K562 (cell line): ENCODE results near the gene PEX10. TPM values are rescaled to one million over a fixed set of nuclear protein-coding genes. Genes with fewer than 3 reads are reported as not detected.

ENCODE experiments used
- ATAC-seq: fragments of 200-7000 bp; cut with Tn5 transposase; 3 replicates; pipeline ENCODE4 v1.9.1; 2020; ENCODE audit warnings: moderate library complexity
- BruUV-seq: library from RNA; stranded (reverse); fragments of 400-500 nt; replicated peaks from 2 replicates; lab custom pipeline; 2021; lab: Mats Ljungman, UMichigan
- CTCF ChIA-PET: fragments of 300-600 bp; formaldehyde crosslinking; extraction: SDS; loops from one replicate; lab custom pipeline; 2021; ENCODE audit warnings: low intra/inter-chr PET ratio; lab: Yijun Ruan, JAX
- POLR2A ChIA-PET: fragments of 300-600, 350-650 bp; sonication (Branson Sonifier 250); formaldehyde crosslinking; extraction: SDS; loops from one replicate; lab custom pipeline; 2021; ENCODE audit warnings: antibody characterized with exemption, inconsistent platforms; lab: Yijun Ruan, JAX
- DNase-seq, 4 experiments: peaks; one replicate each; pipeline versions ENCODE4 v3.0.0 to v3.0.0-alpha.2; 2011 to 2018; ENCODE audit warnings: low spot score in 3 of 4, mixed read lengths in 3 of 4; ENCODE audit errors: extremely low read depth in 1 of 4
- FAIRE-seq: peaks from 2 replicates; lab custom pipeline; 2011; peaks lifted over from hg19 to GRCh38; lab: Jason Lieb, UNC
- H2AFZ ChIP-seq: 2 replicates; pipeline ENCODE4 v1.6.0; 2011; ENCODE audit warnings: low read depth, low read length, control low read depth, inconsistent platforms
- H3K27ac ChIP-seq: fragments of 200-600 bp; 3 replicates; pipeline ENCODE4 v1.8.0; 2011; ENCODE audit warnings: low read depth, mild to moderate bottlenecking, control low read depth, inconsistent platforms, low read length, moderate library complexity, mixed read lengths; ENCODE audit errors: extremely low read depth
- H3K27me3 ChIP-seq, 2 experiments: fragments of 300-600 bp in 1 of 2; 2 replicates in 1 of 2; 3 replicates in 1 of 2; pipeline versions ENCODE4 v1.6.0 to v1.8.0; 2011; ENCODE audit warnings: inconsistent platforms in 2 of 2, low read length in 2 of 2, mild to moderate bottlenecking in 1 of 2, mixed read lengths in 1 of 2, moderate library complexity in 1 of 2; ENCODE audit not compliant: control insufficient read depth in 2 of 2, insufficient read depth in 2 of 2
- H3K36me3 ChIP-seq: fragments of 300-600 bp; 3 replicates; pipeline ENCODE4 v1.8.0; 2011; ENCODE audit warnings: mild to moderate bottlenecking, low read length, inconsistent platforms; ENCODE audit not compliant: control insufficient read depth, insufficient read depth
- H3K4me1 ChIP-seq, 2 experiments: fragments of 200-600 bp in 1 of 2; replicated peaks in 1 of 2; 2 replicates in 1 of 2; 3 replicates in 1 of 2; pipeline versions ENCODE4 v1.5.1 to v1.8.0; 2011; ENCODE audit warnings: inconsistent platforms in 2 of 2, low read length in 2 of 2, mild to moderate bottlenecking in 1 of 2, mixed read lengths in 1 of 2, moderate library complexity in 1 of 2; ENCODE audit not compliant: control insufficient read depth in 2 of 2, insufficient read depth in 2 of 2
- H3K4me2 ChIP-seq: 2 replicates; pipeline ENCODE4 v1.6.1; 2011; ENCODE audit warnings: low read length, control low read depth, inconsistent platforms, mixed read lengths; ENCODE audit not compliant: insufficient read depth
- H3K4me3 ChIP-seq: fragments of 200-600 bp; sonication (generic), shearing (Covaris generic); 2 replicates; pipeline ENCODE4 v1.5.1; 2016; ENCODE audit warnings: control low read depth, inconsistent platforms
- H3K79me2 ChIP-seq: fragments of 200-600 bp; 3 replicates; pipeline ENCODE4 v1.8.0; 2011; ENCODE audit warnings: low read length, inconsistent platforms; ENCODE audit not compliant: control insufficient read depth, insufficient read depth
- H3K9ac ChIP-seq, 2 experiments: 2 replicates each; pipeline versions ENCODE4 v1.6.0 to v1.6.1; 2011; ENCODE audit warnings: low read depth in 2 of 2, low read length in 2 of 2, control low read depth in 1 of 2, inconsistent platforms in 1 of 2, mild to moderate bottlenecking in 1 of 2, mixed read lengths in 1 of 2; ENCODE audit not compliant: insufficient read depth in 1 of 2
- H3K9me1 ChIP-seq: one replicate; pipeline ENCODE4 v1.6.0; 2011; ENCODE audit warnings: inconsistent platforms, mild to moderate bottlenecking, low read length, moderate library complexity; ENCODE audit not compliant: control insufficient read depth, insufficient read depth
- H3K9me3 ChIP-seq: replicated peaks from 2 replicates; pipeline ENCODE4 v1.5.1; 2011; ENCODE audit warnings: low read depth, low read length, inconsistent platforms; ENCODE audit not compliant: control insufficient read depth, insufficient read depth
- H4K20me1 ChIP-seq: replicated peaks from 2 replicates; pipeline ENCODE4 v1.6.1; 2011; ENCODE audit warnings: low read length, inconsistent platforms, mixed read lengths; ENCODE audit not compliant: control insufficient read depth, insufficient read depth
- HOXB6 ChIP-seq: fragments of 250-450 bp; sonication (Bioruptor Pico); IDR thresholded peaks from 2 replicates; pipeline ENCODE4 v1.5.1; 2022; ENCODE audit warnings: mild to moderate bottlenecking, borderline replicate concordance
- MYBL2 ChIP-seq, 2 experiments: fragments of 450-650 bp in 1 of 2; sonication (generic) in 1 of 2; formaldehyde crosslinking in 1 of 2; IDR thresholded peaks; 2 replicates each; pipeline versions ENCODE4 v1.6.1 to v1.8.1; 2017 to 2022; ENCODE audit warnings: borderline replicate concordance in 1 of 2, inconsistent platforms in 1 of 2, low read depth in 1 of 2, mild to moderate bottlenecking in 1 of 2, missing genetic modification reagents in 1 of 2, moderate library complexity in 1 of 2
- NCOA6 ChIP-seq: fragments of 450-650 bp; IDR thresholded peaks from 2 replicates; pipeline ENCODE4 v1.6.1; 2017; ENCODE audit warnings: mild to moderate bottlenecking
- NFE2 ChIP-seq: IDR thresholded peaks from 2 replicates; pipeline ENCODE4 v1.6.1; 2014; ENCODE audit warnings: antibody characterized with exemption, low read depth
- NFXL1 ChIP-seq: fragments of 450-650 bp; formaldehyde crosslinking; IDR thresholded peaks from 2 replicates; pipeline ENCODE4 v1.4.0; 2021; ENCODE audit warnings: mild to moderate bottlenecking
- SP1 ChIP-seq: sonication (generic); formaldehyde crosslinking; IDR thresholded peaks from 2 replicates; pipeline ENCODE4 v1.8.1; 2022; ENCODE audit warnings: mild to moderate bottlenecking, missing genetic modification reagents
- ZNF174 ChIP-seq: fragments of 250-450 bp; sonication (Bioruptor Pico); IDR thresholded peaks from 2 replicates; pipeline ENCODE4 v1.4.0; 2020; ENCODE audit warnings: mild to moderate bottlenecking
- ZNF780A ChIP-seq: fragments of 250-450 bp; sonication (Bioruptor Pico); IDR thresholded peaks from 2 replicates; pipeline ENCODE4 v1.5.0; 2021; ENCODE audit warnings: mild to moderate bottlenecking
- ZSCAN29 ChIP-seq: fragments of 450-650 bp; IDR thresholded peaks from 2 replicates; pipeline ENCODE4 v1.6.1; 2017
- WGBS: fragments of 100-300 bp; shearing (Covaris generic); methylation state at CpG from one replicate; pipeline ENCODE4 v1.1.6; 2016; ENCODE audit warnings: low coverage, mixed read lengths; ENCODE audit not compliant: insufficient coverage; ENCODE audit errors: missing lambda C conversion rate; 5-methylcytosine and 5-hydroxymethylcytosine counted together
- in situ Hi-C: fragments of 300-500 bp; cut with MboI; formaldehyde crosslinking; loops from 4 replicates; pipeline ENCODE4 v1.15.0; 2018; ENCODE audit warnings: inconsistent platforms, mixed read lengths
- intact Hi-C: fragments of 100-400 bp; cut with micrococcal nuclease; formaldehyde crosslinking; loops from 2 replicates; pipeline ENCODE4 v1.14.2; 2022
- polyA plus RNA-seq, 8 experiments: library from polyadenylated mRNA; depleted of rRNA in 4 of 8; stranded (reverse) in 5 of 8; unstranded in 3 of 8; fragments of >200 nt; fragmentation: Nextera tagmentation in 2 of 8; fragmentation: Illumina TruSeq in 1 of 8; extraction: Ambion mirVana in 2 of 8; extraction: Trizol in 1 of 8; gene quantifications; 2 replicates each; pipeline versions ENCODE4 v1.2.1 to v1.2.3, GENCODE V29; 2011 to 2014; ENCODE audit warnings: inconsistent platforms in 1 of 8, missing spikeins in 1 of 8
- total RNA-seq, 7 experiments: library from RNA; depleted of rRNA in 6 of 7; stranded (reverse); fragments of >200 nt in 6 of 7; fragmentation: Illumina TruSeq in 2 of 7; extraction: Trizol in 2 of 7; gene quantifications; 2 replicates each; pipeline versions ENCODE4 v1.2.1 to v1.2.3, GENCODE V29; 2011 to 2021; ENCODE audit warnings: low replicate concordance in 1 of 7

The PEX10 gene
- total and polyA plus RNA-seq, 9 of the 15 experiments (the other 6 are each of a cell fraction or from before 2014, with no cell fraction given) = 0.03 to 26.2 (median 8.7) TPM

- Histone ChIP-seq H3K4me2 (no peak overlapping the region), H3K4me1 (peaks cover 0 to 43% of the 10 kb centered on the region in 2 experiments; a peak in 2 of 5 replicates), H2AFZ (no peak overlapping the region), H3K9ac (no peak overlapping the region), H4K20me1 (peaks cover 8% of the 10 kb centered on the region), H3K36me3 (no peaks in the 10 kb centered on the region), H3K9me1 (no peaks in the 10 kb centered on the region), H3K79me2 (no peaks in the 10 kb centered on the region), H3K4me3 (no peak overlapping the region), H3K27me3 (peaks cover 28 to 34% of the 10 kb centered on the region in 2 experiments; a peak in 4 of 5 replicates), H3K9me3 (no peaks in the 10 kb centered on the region), H3K27ac (no peak overlapping the region)
- ChIA-PET CTCF (no interaction called here), POLR2A (interaction anchor here (0.7 kb wide), 1 partner anchor 9 kb away, joined by 5 read pairs; no protein-coding TSS in a partner anchor)
- in situ Hi-C loops = loop anchor here (10.0 kb wide), 1 partner anchor 215 kb away; the partner anchor contains the start of gene MMEL1
- no peak for TF ChIP-seq NFE2
- TF ChIP-seq ZSCAN29 = no peak
- TF ChIP-seq NFXL1 (CRISPR knock-in tag) = no peak
- FAIRE-seq (no peak), DNase-seq (no peak), ATAC-seq (no peak)
- intact Hi-C loops = loop anchor here (10.0 kb wide), 2 partner anchors 225 to 1005 kb away; no protein-coding TSS in a partner anchor
- no TSS peak for BruUV-seq
- WGBS = 2% methylated on average over 16 of the region's 16 CpGs
Measured at GRCh38 chr1:2419416-2419815, 7.1 kb upstream of the PEX10 start.

GRCh38 chr1:2418791-2419320, 6.5 kb upstream of the PEX10 start:
- in situ Hi-C loops (loop anchor here (10.0 kb wide), 1 partner anchor 216 kb away; the partner anchor contains the start of gene MMEL1), intact Hi-C loops (loop anchor here (10.0 kb wide), 2 partner anchors 226 to 1006 kb away; no protein-coding TSS in a partner anchor)
- no peak overlapping the region for H3K4me3 ChIP-seq
- H3K27me3 ChIP-seq = peaks cover 26 to 34% of the 10 kb centered on the region in 2 experiments; a peak in 4 of 5 replicates
- H3K9me3 ChIP-seq = no peaks in the 10 kb centered on the region
- H4K20me1 ChIP-seq = peaks cover 8% of the 10 kb centered on the region
- H3K27ac ChIP-seq = no peak overlapping the region
- no peak for TF ChIP-seq ZNF174 (CRISPR knock-in tag)
- no peak for TF ChIP-seq NCOA6
- no peak for TF ChIP-seq HOXB6
- TF ChIP-seq MYBL2 (IDR thresholded peaks at IDR 0.05; ENCODE audit: low read depth) = no peak
- no peak for TF ChIP-seq MYBL2 (CRISPR knock-in tag; IDR thresholded peaks at IDR 0.05; ENCODE audit: borderline replicate concordance)
- TF ChIP-seq ZNF780A (CRISPR knock-in tag) = no peak
- no peak for TF ChIP-seq SP1 (CRISPR knock-in tag)
- H2AFZ ChIP-seq = no peak overlapping the region
- CTCF ChIA-PET = interaction anchor here (0.7 kb wide), 1 partner anchor 37 kb away, joined by 3 read pairs; no protein-coding TSS in a partner anchor
- BruUV-seq = no TSS peak
- H3K4me1 ChIP-seq = peaks cover 5 to 49% of the 10 kb centered on the region in 2 experiments
- H3K9me1 ChIP-seq = no peaks in the 10 kb centered on the region
- no peaks in the 10 kb centered on the region for H3K79me2 ChIP-seq
- no peak overlapping the region for H3K9ac ChIP-seq
- POLR2A ChIA-PET = interaction anchor here (0.7 to 1.5 kb wide), 3 partner anchors 9 to 27 kb away, joined by 3 to 5 read pairs (median 4); partner anchors contain the start of genes MORN1 and RER1
- no peak for ATAC-seq
- FAIRE-seq = no peak
- DNase-seq = no peak
- H3K36me3 ChIP-seq = no peaks in the 10 kb centered on the region
- WGBS = 6% methylated on average over 16 of the region's 16 CpGs
- no peak overlapping the region for H3K4me2 ChIP-seq
